ENCODE measurements around the gene DOLK. TPM values are rescaled to one million over a fixed set of nuclear protein-coding genes. Genes with fewer than 3 reads are reported as not detected.

DOLK gene
- total RNA-seq, 2 experiments from 2014 or later, result 7.9 to 8.7 TPM

- Mint-ChIP-seq H3K36me3 (ENCODE audit: low read depth) (peaks cover 39% of the 10 kb centered on the region), H3K27ac (no peak overlapping the region), H3K4me3 (no peak overlapping the region), H3K4me1 (ENCODE audit: low read depth) (peaks cover 44% of the 10 kb centered on the region), H3K9me3 (ENCODE audit: insufficient read depth) (no peaks in the 10 kb centered on the region), H3K27me3 (ENCODE audit: low read depth) (no peaks in the 10 kb centered on the region)
- ChIA-PET POLR2A (no interaction called here), CTCF (interaction anchor here (3.6 kb wide), 1 partner anchor 14 kb away, joined by 14 read pairs; no protein-coding TSS in a partner anchor)
- DNase-seq, result no peak
- ATAC-seq, result no peak
Observed at GRCh38 chr9:128913995-128914772, 33.2 kb downstream of the DOLK start.

GRCh38 chr9:128913048-128913900 lies 34.1 kb downstream of the DOLK start:
- ChIA-PET CTCF (interaction anchor here (1.0 to 3.6 kb wide), 2 partner anchors 14 to 15 kb away, joined by 5 to 14 read pairs; no protein-coding TSS in a partner anchor), POLR2A (interaction anchor here (1.0 kb wide), 1 partner anchor 32 kb away, joined by 4 read pairs; the partner anchor contains the start of genes KYAT1 and LRRC8A)
- H3K4me3 Mint-ChIP-seq, result no peak overlapping the region
- H3K36me3 Mint-ChIP-seq (ENCODE audit: low read depth), result peaks cover 45% of the 10 kb centered on the region
- peak overlapping the region; percentile 64 for H3K27ac Mint-ChIP-seq
- DNase-seq (no peak), ATAC-seq (no peak)
- H3K27me3 Mint-ChIP-seq (ENCODE audit: low read depth), result no peaks in the 10 kb centered on the region
- peaks cover 53% of the 10 kb centered on the region for H3K4me1 Mint-ChIP-seq (ENCODE audit: low read depth)
- H3K9me3 Mint-ChIP-seq (ENCODE audit: insufficient read depth), result no peaks in the 10 kb centered on the region

GRCh38 chr9:128912270-128912853 lies 35.0 kb downstream of the DOLK start:
- no peak for DNase-seq
- POLR2A ChIA-PET, result interaction anchor here (1.0 kb wide), 1 partner anchor 31 kb away, joined by 4 read pairs; the partner anchor contains the start of genes KYAT1 and LRRC8A
- Mint-ChIP-seq H3K27ac (peak overlapping the region; percentile 64), H3K27me3 (ENCODE audit: low read depth) (no peaks in the 10 kb centered on the region), H3K36me3 (ENCODE audit: low read depth) (peaks cover 47% of the 10 kb centered on the region), H3K4me3 (no peak overlapping the region), H3K4me1 (ENCODE audit: low read depth) (peaks cover 53% of the 10 kb centered on the region), H3K9me3 (ENCODE audit: insufficient read depth) (no peaks in the 10 kb centered on the region)
- CTCF ChIA-PET, result interaction anchor here (1.0 kb wide), 1 partner anchor 15 kb away, joined by 5 read pairs; no protein-coding TSS in a partner anchor
- ATAC-seq, result no peak

GRCh38 chr9:128911529-128912035 lies 35.8 kb downstream of the DOLK start:
- H3K4me1 Mint-ChIP-seq (ENCODE audit: low read depth), result peaks cover 54% of the 10 kb centered on the region
- CTCF ChIA-PET, result no interaction called here
- DNase-seq (no peak), ATAC-seq (no peak)
- POLR2A ChIA-PET, result no interaction called here
- H3K4me3 Mint-ChIP-seq, result no peak overlapping the region
- H3K36me3 Mint-ChIP-seq (ENCODE audit: low read depth), result peaks cover 48% of the 10 kb centered on the region
- H3K27me3 Mint-ChIP-seq (ENCODE audit: low read depth), result no peaks in the 10 kb centered on the region
- no peaks in the 10 kb centered on the region for H3K9me3 Mint-ChIP-seq (ENCODE audit: insufficient read depth)
- H3K27ac Mint-ChIP-seq, result peak overlapping the region; percentile 25

GRCh38 chr9:128910906-128911305 lies 36.5 kb downstream of the DOLK start:
- Mint-ChIP-seq H3K9me3 (ENCODE audit: insufficient read depth) (no peaks in the 10 kb centered on the region), H3K36me3 (ENCODE audit: low read depth) (peaks cover 48% of the 10 kb centered on the region), H3K4me3 (no peak overlapping the region), H3K27me3 (ENCODE audit: low read depth) (no peaks in the 10 kb centered on the region), H3K4me1 (ENCODE audit: low read depth) (peaks cover 55% of the 10 kb centered on the region), H3K27ac (peak overlapping the region; percentile 55)
- POLR2A ChIA-PET, result interaction anchor here (0.8 kb wide), 1 partner anchor 10 kb away, joined by 3 read pairs; no protein-coding TSS in a partner anchor
- DNase-seq, result no peak
- no peak for ATAC-seq
- CTCF ChIA-PET, result no interaction called here

GRCh38 chr9:128909859-128910258 lies 37.5 kb downstream of the DOLK start:
- Mint-ChIP-seq H3K27me3 (ENCODE audit: low read depth) (no peaks in the 10 kb centered on the region), H3K9me3 (ENCODE audit: insufficient read depth) (no peaks in the 10 kb centered on the region), H3K27ac (peak overlapping the region; percentile 65), H3K4me1 (ENCODE audit: low read depth) (peaks cover 58% of the 10 kb centered on the region), H3K4me3 (no peak overlapping the region), H3K36me3 (ENCODE audit: low read depth) (peaks cover 46% of the 10 kb centered on the region)
- ATAC-seq (no peak), DNase-seq (no peak)
- CTCF ChIA-PET, result interaction anchor here (2.3 kb wide), 1 partner anchor 18 kb away, joined by 5 read pairs; no protein-coding TSS in a partner anchor
- POLR2A ChIA-PET, result no interaction called here

GRCh38 chr9:128908372-128908771 lies 39.0 kb downstream of the DOLK start:
- DNase-seq (no peak), ATAC-seq (no peak)
- Mint-ChIP-seq H3K4me3 (no peak overlapping the region), H3K9me3 (ENCODE audit: insufficient read depth) (no peaks in the 10 kb centered on the region), H3K36me3 (ENCODE audit: low read depth) (peaks cover 46% of the 10 kb centered on the region), H3K27ac (no peak overlapping the region), H3K4me1 (ENCODE audit: low read depth) (peaks cover 55% of the 10 kb centered on the region), H3K27me3 (ENCODE audit: low read depth) (no peaks in the 10 kb centered on the region)
- ChIA-PET CTCF (interaction anchor here (0.9 to 2.3 kb wide), 3 partner anchors 17 to 90 kb away, joined by 3 to 5 read pairs (median 3); partner anchors contain the start of gene ENDOG), POLR2A (no interaction called here)

- ATAC-seq, result no peak
- no peaks in the 10 kb centered on the region for H3K9me3 Mint-ChIP-seq (ENCODE audit: insufficient read depth)
- ChIA-PET POLR2A (no interaction called here), CTCF (no interaction called here)
- peaks cover 39% of the 10 kb centered on the region for H3K36me3 Mint-ChIP-seq (ENCODE audit: low read depth)
- DNase-seq, result no peak
- H3K4me1 Mint-ChIP-seq (ENCODE audit: low read depth), result peaks cover 55% of the 10 kb centered on the region
- no peak overlapping the region for H3K27ac Mint-ChIP-seq
- H3K27me3 Mint-ChIP-seq (ENCODE audit: low read depth), result no peaks in the 10 kb centered on the region
- no peak overlapping the region for H3K4me3 Mint-ChIP-seq
Observed at GRCh38 chr9:128906741-128907140, 40.7 kb downstream of the DOLK start.

- peaks cover 58% of the 10 kb centered on the region for H3K4me1 Mint-ChIP-seq (ENCODE audit: low read depth)
- peak overlapping the region; percentile 57 for H3K27ac Mint-ChIP-seq
Observed at GRCh38 chr9:128905964-128906363, 41.4 kb downstream of the DOLK start.

GRCh38 chr9:128903871-128904620 lies 43.4 kb downstream of the DOLK start:
- no peaks in the 10 kb centered on the region for H3K27me3 Mint-ChIP-seq (ENCODE audit: low read depth)
- ChIA-PET CTCF (no interaction called here), POLR2A (interaction anchor here (0.6 to 0.8 kb wide), 2 partner anchors 19 to 60 kb away, joined by 3 read pairs; no protein-coding TSS in a partner anchor)
- H3K4me3 Mint-ChIP-seq, result no peak overlapping the region
- H3K9me3 Mint-ChIP-seq (ENCODE audit: insufficient read depth), result no peaks in the 10 kb centered on the region
- H3K27ac Mint-ChIP-seq, result peak overlapping the region; percentile 93
- H3K4me1 Mint-ChIP-seq (ENCODE audit: low read depth), result peaks cover 63% of the 10 kb centered on the region
- DNase-seq, result no peak
- no peak for ATAC-seq
- H3K36me3 Mint-ChIP-seq (ENCODE audit: low read depth), result peaks cover 30% of the 10 kb centered on the region

More at GRCh38 chr9:128905964-128906363, 41.4 kb downstream of the DOLK start:
- H3K27me3 Mint-ChIP-seq (ENCODE audit: low read depth), result no peaks in the 10 kb centered on the region
- no peak overlapping the region for H3K4me3 Mint-ChIP-seq
- peaks cover 37% of the 10 kb centered on the region for H3K36me3 Mint-ChIP-seq (ENCODE audit: low read depth)
- ChIA-PET CTCF (no interaction called here), POLR2A (interaction anchor here (0.7 kb wide), 1 partner anchor 316 kb away, joined by 3 read pairs; no protein-coding TSS in a partner anchor)
- DNase-seq (no peak), ATAC-seq (no peak)
- no peaks in the 10 kb centered on the region for H3K9me3 Mint-ChIP-seq (ENCODE audit: insufficient read depth)

- ChIA-PET CTCF (no interaction called here), POLR2A (interaction anchor here (1.4 to 2.0 kb wide), 2 partner anchors 25 to 85 kb away, joined by 3 to 6 read pairs; partner anchors contain the start of gene ENDOG)
- H3K27me3 Mint-ChIP-seq (ENCODE audit: low read depth), result no peaks in the 10 kb centered on the region
- no peak for DNase-seq
- H3K36me3 Mint-ChIP-seq (ENCODE audit: low read depth), result peaks cover 27% of the 10 kb centered on the region
- peak overlapping the region; percentile 93 for H3K27ac Mint-ChIP-seq
- peak overlapping the region; percentile 77 for H3K4me3 Mint-ChIP-seq
- no peak for ATAC-seq
- H3K4me1 Mint-ChIP-seq (ENCODE audit: low read depth), result peaks cover 65% of the 10 kb centered on the region
- H3K9me3 Mint-ChIP-seq (ENCODE audit: insufficient read depth), result no peaks in the 10 kb centered on the region
Observed at GRCh38 chr9:128903079-128903461, 44.3 kb downstream of the DOLK start.

All from activated CD8-positive, alpha-beta T cell treated with anti-CD3 and anti-CD28 coated beads, Interleukin-2, amount 10 ng/mL, durations not matched to agents 7 days and 5 days (primary cell).